HG03432 (cell line): ENCODE results near the gene VARS1.
A peak's percentile ranks its signal among the peaks of the same experiment; 100 is the strongest.
"Not testable (repeated sequence)": the region's sequence is repeated elsewhere in the genome, so short reads cannot be mapped to it uniquely, and the experiment has no call there.

Source experiments
- ATAC-seq: cut with Tn5 transposase; IDR thresholded peaks from one replicate; pipeline ENCODE4 v1.9.1; 2021; ENCODE audit warnings: mild to moderate bottlenecking, moderate library complexity; ENCODE audit not compliant: unreplicated experiment

The VARS1 gene

DNA sequence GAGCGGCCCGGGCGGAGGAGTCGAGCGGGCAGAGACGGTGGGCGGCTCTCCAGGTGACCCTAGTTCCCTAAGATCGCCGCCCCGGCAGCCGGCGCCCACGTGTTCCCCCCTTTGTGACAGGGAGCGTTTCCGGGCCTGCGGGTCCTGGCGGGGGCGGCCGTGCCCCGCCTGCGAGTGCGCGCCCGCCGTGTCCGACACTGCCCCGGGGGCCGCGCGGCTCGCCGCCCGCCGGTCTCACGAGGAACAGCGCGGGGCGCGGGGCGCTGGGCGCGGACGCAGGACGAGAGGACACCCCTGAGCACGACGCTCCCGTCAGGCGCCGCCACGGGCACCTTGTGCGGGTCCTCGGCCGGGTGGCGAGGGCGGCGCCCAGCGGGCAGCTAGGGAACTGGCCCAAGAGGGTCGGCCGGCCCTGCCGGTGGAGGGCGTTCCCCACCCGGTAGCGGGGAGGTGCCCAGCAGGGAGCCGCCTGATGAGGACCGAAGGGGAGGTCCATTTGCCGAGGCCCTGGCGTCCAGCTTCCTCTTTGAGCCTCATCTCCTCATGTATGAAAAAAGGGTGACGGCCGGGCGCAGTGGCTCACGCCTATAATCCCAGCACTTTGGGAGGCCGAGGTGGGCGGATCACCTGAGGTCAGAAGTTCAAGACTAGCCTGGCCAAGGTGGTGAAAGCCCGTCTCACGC is at the start of gene VARS1:
TSS of gene VARS1 (minus strand) at position 137 of the 683 bp plus-strand sequence. CDS start 535 bp downstream, outside the sequence.
- ATAC-seq: peak; percentile 80

DNA sequence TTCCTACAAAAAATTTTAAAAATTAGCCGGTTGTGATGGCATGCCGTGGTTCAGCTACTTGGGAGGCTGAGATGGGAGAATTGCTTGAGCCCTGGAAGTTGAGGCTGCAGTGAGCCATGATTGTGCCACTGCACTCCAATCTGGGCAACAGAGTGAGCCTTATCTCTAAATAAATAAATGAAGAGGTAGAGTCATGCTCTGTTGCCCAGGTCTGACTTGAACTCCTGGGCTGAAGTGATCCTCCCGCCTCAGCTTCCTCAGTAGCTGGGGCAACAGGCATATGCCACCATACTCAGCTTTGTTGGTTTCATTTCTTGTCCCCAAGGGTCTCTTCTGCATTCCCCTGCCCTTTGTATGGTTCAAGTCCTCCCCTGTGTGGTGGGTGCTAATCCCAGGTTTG is 49.0 kb upstream of the VARS1 start:
- no peak for ATAC-seq

DNA sequence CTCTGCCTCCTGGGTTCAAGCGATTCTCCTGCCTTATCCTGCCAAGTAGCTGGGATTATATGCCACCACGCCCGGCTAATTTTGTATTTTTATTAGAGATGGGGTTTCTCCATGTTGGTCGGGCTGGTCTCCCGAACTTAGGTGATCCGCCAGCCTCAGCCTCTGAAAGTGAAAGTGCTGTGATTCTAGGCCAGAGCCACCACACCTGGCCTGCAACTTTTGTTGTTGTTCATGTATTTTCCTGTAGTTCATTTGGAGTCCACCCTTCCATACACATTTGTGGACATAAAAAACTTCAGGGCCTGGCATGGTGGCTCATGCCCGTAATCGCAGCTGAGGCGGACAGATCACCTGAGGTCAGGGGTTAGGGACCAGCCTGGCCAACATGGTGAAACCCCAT is 46.5 kb upstream of the VARS1 start:
- ATAC-seq: no peak

DNA sequence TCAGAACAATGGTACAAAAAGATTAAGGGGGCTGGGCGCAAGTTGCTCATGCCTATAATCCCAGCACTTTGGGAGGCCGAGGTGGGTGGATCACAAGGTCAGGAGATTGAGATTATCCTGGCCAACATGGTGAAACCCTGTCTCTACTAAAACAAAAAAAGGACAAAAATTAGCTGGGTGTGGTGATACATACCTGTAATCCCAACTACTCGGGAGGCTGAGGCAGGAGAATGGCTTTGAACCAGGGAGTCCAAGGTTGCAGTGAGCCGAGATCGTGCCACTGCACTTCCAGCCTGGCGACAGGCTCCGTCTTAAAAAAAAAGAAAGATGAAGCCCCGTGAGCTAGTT is 44.2 kb upstream of the VARS1 start:
- ATAC-seq: not testable (repeated sequence)

DNA sequence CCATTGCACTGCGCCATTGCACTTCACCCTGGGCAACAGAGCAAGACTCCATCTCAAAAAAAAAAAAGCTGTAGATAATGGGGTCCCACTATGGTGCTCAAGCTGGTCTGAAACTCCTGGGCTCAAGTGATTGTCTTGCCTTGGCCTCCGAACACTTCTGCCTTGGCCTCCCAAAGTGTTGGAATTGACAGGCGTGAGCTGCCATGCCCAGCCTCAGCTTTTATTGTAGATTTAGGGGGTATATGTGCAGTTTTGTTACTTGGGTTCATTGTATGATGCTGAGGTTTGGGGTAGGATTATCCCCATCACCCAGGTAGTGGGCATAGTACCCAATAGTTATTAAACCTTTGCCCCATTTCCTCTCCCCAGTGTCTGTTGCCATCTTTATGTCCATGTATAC is 43.4 kb upstream of the VARS1 start:
- no peak for ATAC-seq

DNA sequence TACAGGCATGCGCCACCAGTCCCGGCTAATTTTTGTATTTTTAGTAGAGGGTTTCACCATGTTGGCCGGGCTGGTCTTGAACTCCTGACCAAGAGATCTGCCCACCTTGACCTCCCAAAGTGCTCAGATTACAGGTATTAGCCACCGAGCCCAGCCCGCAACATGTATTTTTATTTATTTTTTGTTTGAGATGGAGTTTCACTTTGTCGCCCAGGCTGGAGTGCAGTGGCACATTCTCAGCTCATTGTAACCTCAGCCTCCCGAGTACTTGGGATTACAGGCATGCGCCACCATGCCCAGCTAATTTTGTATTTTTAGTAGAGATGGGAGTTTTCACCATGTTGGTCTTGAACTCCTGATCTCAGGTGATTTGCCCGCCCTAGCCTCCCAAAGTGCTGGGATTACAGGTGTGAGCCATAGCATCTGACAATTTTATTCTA is 42.6 kb upstream of the VARS1 start:
- not testable (repeated sequence) for ATAC-seq

DNA sequence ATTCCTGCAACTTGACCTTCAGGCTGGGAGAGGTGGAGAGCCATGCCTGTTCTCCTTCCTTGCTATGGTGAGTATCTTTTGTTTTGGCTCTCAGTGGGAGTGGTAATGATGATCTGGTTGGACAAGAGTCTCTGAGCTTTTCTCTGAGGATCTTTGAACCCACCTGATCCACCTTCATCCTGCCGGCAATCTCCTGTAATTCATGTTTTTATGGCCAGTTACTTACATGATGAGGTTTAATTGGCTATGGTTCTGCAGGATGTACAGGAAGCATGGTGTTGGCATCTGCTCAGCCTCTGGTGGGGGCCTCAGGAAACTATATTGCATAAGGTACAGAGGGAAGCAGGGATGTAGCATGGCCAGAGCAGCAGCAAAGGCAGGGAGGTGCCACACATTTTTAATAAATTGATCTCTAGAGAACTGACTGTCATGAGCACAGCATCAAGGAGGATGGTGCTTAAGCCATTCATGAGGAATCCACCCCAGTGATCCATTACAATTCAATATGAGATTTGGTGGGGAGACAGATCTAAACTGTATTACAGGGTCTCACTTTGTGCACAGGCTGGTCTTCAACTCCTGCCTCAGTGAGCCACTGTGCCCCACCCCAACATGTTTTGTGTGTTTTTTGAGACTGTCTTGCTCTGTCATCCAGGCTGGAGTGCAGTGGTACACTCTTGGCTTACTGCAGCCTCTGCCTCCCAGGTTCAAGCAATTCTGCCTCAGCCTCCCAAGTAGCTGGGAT is 42.0 kb upstream of the VARS1 start:
- ATAC-seq: no peak

DNA sequence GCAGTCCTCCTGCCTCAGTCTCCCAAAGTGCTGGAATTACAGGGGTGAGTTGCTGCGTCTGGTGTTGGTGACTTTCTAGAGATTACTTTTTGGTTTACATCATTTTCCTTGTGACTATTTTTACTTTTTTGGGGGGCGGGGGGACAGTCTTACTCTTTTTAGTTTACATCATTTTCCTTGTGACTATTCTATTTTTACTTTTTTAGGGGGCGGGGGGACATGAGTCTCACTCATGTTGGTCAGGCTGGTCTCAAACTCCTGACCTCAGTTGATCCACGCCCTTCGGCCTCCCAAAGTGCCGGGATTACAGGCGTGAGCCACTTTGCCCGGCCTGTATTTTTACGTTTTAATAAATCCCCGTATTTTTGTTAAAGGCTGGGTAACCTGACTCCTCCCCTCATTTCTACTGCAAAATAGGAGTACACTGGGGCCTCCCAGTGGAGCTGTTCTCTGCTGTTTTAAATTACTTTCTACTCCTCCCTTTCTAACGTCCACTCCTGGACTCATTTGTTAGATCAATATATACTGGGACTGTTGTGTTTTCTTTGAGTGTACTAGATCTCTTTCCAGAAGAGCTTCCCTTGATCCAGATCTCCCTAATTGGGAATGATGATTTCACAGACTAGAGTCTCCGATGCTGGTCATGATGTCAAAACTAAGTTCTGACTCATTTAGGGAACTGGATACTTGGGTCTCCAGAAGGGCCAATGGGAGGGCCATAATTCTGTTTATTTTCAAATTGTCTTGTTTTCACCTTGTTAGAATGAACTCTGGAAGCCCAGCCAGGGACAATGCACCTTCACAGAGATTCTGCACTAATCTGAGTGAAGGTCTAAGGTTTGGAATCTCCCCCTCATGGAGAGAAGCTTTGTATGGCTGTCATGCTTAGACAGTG is 41.2 kb upstream of the VARS1 start:
- ATAC-seq: no peak

DNA sequence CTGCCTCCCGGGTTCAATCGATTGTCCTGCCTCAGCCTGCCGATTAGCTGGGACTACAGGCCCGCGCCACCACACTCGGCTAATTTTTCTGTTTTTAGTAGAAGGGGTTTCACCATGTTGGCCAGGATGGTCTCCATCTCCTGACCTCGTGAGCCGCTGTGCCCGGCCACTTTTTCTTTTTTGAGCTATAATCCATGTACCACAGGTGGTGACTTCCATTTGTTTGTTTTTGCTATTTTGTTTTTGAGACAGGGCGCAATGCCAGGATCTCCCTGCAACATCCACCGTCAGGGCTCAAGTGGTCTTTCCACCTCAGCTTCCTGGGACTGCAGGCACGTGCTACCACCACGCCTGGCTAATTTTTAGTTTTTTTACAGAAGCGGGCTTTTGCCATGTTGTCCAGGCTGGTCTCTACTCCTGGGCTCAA is 40.5 kb upstream of the VARS1 start:
- no peak for ATAC-seq

DNA sequence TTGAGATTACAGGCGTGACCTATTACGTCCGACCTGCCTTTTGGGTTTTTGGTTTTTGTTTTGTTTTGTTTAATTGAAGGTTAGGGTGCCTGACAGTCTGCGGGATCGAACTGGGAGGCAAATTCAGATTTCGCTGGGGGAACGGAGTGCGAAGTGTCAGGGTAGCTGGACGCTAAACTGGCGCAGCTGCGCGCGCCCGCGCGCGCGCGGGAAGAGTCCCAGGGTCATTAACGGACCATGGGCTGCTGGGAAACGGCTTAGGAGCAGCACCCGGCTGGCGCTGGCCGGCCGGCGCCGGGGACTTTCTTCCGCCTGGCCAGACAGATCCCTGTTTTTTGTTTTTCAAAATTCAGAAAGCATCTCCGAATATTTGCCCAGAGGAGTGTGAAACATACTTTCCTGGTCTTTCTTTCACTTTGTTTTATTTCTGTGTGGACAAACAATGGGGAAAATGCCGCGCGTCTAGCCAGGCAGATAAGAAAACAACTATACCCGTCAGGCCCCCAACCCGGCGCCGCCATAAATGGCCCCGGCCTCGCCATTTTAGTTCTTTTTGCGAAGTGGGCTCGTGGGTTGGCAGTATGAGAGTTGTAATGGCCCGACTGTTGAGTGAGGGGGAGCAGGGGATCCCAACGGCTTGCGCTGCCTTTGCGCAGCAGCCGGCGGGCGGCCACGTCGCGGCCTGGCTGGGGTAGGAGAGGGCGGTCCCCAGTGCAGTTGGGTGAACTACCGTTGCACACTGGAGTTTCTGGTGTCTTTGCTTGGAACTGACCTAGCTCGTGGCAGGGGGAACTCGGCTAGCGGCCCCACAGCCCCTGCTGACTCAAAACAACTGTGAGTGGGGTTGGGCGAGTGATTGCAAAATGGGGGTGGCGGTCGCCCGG is 39.1 kb upstream of the VARS1 start:
- ATAC-seq: peak; percentile 51

DNA sequence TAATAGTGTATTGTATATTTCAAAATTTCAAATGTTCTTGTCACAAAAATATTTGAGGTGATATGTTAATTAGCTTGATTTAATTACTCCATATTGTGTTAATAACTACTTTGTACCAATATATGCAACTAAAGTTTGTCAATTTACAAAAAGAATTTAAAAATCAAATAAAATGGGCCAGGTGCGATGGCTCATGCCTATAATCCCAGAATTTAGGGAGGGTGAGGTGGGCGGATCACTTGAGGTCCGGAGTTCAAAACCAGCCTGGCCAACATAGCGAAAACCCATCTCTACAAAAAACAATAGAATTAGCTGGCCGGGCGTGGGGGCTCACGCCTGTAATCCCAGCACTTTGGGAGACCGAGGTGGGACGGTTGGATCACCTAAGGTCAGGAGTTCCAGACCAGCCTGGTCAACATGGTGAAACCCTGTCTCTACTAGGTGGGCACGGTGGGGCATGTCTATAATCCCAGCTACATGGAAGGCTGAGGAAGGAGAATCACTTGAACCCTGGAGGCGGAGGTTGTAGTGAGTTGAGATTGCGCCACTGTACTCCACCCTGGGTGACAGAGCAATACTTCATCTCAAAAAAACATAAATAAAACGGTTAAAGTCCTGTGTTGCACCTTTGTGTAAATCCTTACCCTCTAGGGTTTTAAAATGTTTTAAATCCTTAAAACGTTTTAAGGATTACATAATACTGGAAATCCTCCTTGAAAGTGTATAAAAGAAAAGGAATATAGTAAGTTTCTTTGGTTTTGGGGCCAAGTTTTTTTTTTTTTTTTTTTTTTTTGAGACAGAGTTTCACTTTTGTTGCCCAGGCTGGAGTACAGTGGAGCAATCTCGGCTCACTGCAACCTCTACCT is 36.0 kb upstream of the VARS1 start:
- ATAC-seq: no peak

DNA sequence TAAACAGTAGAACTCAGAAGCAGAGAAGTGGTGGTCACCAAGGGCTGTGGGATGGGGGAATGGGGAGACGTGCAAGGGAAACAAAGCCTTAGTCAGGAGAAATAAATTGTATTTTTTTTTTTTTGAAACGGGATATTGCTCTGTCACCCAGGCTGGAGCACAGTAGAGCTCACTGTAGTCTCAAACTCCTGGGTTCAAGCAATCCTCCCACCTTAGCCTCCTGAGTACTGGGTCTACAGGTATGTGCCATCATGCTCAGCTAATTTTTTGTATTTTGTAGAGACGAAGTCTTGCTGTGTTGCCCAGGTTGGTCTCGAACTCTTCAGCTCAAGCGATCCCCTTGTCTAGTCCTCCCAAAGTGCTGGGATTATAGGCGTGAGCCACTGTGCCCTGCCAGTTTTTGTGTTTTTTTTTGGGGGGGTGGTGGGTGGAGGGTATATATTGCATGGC is 35.4 kb upstream of the VARS1 start:
- no peak for ATAC-seq

DNA sequence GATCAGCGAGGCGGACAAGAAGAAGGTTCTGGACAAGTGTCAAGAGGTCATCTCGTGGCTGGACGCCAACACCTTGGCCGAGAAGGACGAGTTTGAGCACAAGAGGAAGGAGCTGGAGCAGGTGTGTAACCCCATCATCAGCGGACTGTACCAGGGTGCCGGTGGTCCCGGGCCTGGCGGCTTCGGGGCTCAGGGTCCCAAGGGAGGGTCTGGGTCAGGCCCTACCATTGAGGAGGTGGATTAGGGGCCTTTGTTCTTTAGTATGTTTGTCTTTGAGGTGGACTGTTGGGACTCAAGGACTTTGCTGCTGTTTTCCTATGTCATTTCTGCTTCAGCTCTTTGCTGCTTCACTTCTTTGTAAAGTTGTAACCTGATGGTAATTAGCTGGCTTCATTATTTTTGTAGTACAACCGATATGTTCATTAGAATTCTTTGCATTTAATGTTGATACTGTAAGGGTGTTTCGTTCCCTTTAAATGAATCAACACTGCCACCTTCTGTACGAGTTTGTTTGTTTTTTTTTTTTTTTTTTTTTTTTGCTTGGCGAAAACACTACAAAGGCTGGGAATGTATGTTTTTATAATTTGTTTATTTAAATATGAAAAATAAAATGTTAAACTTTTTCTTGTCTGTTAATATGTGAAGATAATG is 34.2 kb upstream of the VARS1 start:
- ATAC-seq: no peak

DNA sequence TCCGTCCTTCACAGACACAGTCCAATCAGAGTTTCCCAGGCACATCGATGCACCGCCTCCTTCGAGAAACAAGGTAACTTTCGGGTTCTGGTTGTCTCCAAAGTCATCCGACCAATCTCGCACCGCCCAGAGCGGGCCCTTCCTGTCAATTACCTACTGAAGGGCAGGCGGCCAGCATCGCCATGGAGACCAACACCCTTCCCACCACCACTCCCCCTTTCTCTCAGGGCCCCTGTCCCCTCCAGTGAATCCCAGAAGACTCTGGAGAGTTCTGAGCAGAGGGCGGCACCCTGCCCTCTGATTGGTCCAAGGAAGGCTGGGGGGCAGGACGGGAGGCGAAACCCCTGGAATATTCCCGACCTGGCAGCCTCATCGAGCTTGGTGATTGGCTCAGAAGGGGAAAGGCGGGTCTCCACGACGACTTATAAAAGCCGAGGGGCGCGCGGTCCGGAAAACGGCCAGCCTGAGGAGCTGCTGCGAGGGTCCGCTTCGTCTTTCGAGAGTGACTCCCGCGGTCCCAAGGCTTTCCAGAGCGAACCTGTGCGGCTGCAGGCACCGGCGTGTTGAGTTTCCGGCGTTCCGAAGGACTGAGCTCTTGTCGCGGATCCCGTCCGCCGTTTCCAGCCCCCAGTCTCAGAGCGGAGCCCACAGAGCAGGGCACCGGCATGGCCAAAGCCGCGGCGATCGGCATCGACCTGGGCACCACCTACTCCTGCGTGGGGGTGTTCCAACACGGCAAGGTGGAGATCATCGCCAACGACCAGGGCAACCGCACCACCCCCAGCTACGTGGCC is 31.9 kb upstream of the VARS1 start, which contains the start of gene HSPA1B:
TSS of gene HSPA1B (plus strand) at position 453 of the 794 bp plus-strand sequence. CDS start at position 666, 213 bp downstream.
- peak; percentile 62 for ATAC-seq

DNA sequence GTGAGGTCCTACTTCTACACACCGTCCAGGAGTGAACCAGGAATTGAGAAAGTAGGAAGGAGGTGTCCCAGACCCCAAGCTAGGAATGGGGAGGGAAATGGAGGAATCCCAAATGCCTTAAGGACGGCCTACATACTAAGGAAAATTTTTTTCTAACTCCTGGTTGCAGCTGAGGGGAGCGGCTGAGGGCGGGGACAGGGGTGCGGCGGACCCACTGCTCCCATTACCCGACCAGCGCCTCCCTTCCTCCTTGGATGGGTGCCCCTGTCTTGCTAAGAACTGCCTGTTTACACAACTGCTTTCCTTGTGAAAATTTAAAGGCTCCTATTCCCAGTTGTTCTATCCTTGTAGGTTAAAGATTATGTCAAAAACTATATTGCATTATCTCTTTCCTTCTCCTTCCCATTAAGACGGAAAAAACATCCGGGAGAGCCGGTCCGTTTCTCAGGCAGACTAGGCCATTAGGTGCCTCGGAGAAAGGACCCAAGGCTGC is 31.3 kb upstream of the VARS1 start:
- ATAC-seq: no peak

DNA sequence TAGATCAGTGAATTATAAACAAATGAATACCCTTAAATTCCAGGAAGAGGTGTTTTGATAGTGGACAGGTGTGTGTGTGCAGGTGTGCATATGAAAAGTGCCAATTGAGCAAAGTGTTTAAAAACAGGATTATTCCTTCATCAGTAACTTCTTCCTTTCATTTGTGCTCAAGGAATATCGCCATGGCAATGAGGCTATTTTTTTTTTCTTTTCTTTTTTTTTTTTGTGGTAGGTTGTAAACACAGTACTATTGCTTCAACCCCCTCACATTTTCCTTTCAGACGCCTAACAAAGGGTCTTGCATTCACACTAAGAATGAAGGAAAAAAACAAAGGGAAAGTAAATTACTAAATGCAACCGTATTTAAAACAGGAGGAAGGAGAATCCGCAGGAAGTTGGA is 30.0 kb upstream of the VARS1 start:
- ATAC-seq: no peak

DNA sequence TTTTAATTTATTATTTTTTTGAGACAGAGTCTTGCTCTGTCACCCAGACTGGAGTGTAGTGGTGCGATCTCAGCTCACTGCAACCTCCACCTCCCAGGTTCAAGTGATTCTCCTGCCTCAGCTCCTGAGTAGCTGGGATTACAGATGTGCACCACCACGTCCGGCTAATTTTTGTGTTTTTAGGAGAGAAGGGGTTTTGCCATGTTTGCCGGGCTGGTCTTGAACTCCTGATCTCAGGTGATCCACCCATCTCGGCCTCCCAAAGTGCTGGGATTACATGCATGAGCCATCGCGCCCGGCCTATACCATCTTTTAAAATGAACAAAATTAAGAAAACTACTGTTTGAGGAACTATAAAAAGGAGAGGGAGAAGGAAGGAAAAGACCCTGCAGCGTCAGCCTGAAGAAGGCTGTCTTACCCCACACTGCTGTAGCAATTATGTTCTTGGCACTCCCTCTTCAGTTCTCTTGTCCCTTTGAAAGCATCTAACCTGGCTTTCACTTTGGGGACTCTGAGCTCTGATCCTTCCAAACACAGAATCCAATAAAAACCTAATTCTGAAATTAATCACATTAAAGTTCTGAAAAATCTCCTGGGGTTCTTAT is 28.1 kb upstream of the VARS1 start:
- ATAC-seq: not testable (repeated sequence)
